Activated naive CD4-positive, alpha-beta T cell treated with anti-CD3 and anti-CD28 coated beads, Interleukin-2, amount 50 U/mL, for 72 hours (primary cell): ENCODE measurements around the gene TRIM43. TPM values are rescaled to one million over a fixed set of nuclear protein-coding genes. Genes with fewer than 3 reads are reported as not detected.
"Not testable (repeated sequence)": the region's sequence is repeated elsewhere in the genome, so short reads cannot be mapped to it uniquely, and the experiment has no call there.

ENCODE experiments used
- ATAC-seq, 2 donors: fragments of 150-1000 bp; cut with Tn5 transposase; 2 replicates each; pipeline ENCODE4 v1.10.0; 2021; ENCODE audit warnings: mild to moderate bottlenecking in 2 of 2, moderate library complexity in 2 of 2
- DNase-seq, 2 donors: peaks; one replicate each; pipeline ENCODE4 v3.0.0; 2021 to 2022; ENCODE audit warnings: low spot score in 2 of 2
- H3K27ac Mint-ChIP-seq, 2 donors: one replicate each; pipeline ENCODE4 v1.8.0; 2022; ENCODE audit warnings: mild to moderate bottlenecking in 2 of 2, mixed read lengths in 2 of 2
- H3K36me3 Mint-ChIP-seq, 2 donors: one replicate each; pipeline ENCODE4 v1.8.0; 2022; ENCODE audit warnings: mixed read lengths in 2 of 2
- H3K9me3 Mint-ChIP-seq, 2 donors: one replicate each; pipeline ENCODE4 v1.8.0; 2022; ENCODE audit warnings: mixed read lengths in 2 of 2
- total RNA-seq, 2 donors: library from RNA; stranded (reverse); gene quantifications; one replicate each; pipeline ENCODE4 v1.2.3, GENCODE V29; 2022

TRIM43 gene
- total RNA-seq, result not detected

DNA sequence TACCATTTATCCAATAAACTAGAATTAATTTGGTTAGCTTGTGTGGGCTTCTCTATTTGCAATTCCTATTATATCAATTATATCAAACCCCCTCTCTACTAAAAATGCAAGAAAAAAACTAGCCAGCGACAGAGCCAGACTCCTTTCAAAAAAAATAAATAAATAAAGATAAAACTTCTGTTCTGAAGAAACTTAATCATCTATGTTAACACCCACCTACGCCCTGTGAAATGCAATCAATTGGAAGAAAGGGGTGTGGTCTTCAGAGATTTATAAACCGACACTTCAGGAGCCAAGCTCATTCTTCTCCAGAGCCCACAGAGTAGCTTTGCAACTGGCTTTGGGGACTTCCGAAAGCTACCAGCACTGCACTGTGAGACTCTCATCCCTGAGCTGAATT lies at the start of gene TRIM43:
TSS of gene TRIM43 (plus strand) at position 301 of the 400 bp plus-strand sequence. CDS start 2,023 bp downstream, outside the sequence.
- not testable (repeated sequence) for H3K27ac Mint-ChIP-seq, ATAC-seq, DNase-seq, H3K9me3 Mint-ChIP-seq, H3K36me3 Mint-ChIP-seq

DNA sequence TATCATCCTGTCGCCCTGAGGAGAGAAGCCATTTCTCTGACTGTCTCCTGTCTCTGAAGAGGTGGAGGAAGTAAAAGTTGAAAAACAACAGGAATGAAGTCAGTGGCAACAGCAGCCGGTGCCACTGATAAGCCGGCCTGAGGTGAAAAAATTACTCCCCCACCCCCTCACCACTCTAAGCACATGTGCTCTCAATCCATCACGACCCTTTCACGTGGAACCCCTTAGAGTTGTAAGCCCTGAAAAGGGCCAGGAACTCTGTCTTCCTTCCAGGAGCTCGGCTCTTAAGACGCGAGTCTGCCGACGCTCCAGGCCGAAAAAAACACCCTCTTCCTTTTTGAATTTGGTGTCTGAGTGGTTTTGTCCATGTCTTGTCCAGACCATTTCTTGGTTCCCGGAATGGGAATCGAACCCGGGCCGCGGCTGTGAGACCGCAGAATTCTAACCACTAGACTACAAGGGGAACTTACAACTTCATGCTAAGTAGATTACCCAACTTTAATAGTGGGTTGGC lies 40.7 kb upstream of the TRIM43 start:
- DNase-seq (no peak), ATAC-seq (no peak)
- H3K9me3 Mint-ChIP-seq, result no peaks in the 10 kb centered on the region
- H3K27ac Mint-ChIP-seq, result no peak overlapping the region
- no peaks in the 10 kb centered on the region for H3K36me3 Mint-ChIP-seq

- no peak overlapping the region for H3K27ac Mint-ChIP-seq
- no peak for DNase-seq
- H3K36me3 Mint-ChIP-seq, result no peaks in the 10 kb centered on the region
These were observed 38.9 kb upstream of the TRIM43 start for GRCh38 chr2:95552911-95553310.

DNA sequence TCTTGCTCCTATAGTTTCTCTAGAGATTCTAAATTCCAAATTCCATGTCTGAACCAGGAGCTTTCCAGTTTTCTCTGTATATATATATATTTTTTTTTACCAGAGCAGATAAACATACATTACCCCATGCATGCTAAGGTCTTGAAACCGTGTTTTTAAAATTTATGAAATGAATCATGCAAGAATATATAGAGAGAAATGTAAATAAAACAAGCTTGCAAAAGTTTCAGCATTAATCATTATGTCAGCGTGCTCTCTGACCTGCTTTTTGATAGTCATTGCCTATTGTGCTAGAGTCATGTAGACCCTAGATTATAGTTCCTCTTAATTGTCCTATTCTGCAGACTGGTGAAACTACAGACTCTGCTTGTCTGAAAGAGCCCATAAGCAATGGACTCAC lies 22.6 kb upstream of the TRIM43 start:
- no peak for ATAC-seq
- no peaks in the 10 kb centered on the region for H3K36me3 Mint-ChIP-seq
- DNase-seq, result no peak
- no peak overlapping the region for H3K27ac Mint-ChIP-seq
- no peaks in the 10 kb centered on the region for H3K9me3 Mint-ChIP-seq

More at GRCh38 chr2:95552911-95553310, 38.9 kb upstream of the TRIM43 start:
- no peak for ATAC-seq
- no peaks in the 10 kb centered on the region for H3K9me3 Mint-ChIP-seq

DNA sequence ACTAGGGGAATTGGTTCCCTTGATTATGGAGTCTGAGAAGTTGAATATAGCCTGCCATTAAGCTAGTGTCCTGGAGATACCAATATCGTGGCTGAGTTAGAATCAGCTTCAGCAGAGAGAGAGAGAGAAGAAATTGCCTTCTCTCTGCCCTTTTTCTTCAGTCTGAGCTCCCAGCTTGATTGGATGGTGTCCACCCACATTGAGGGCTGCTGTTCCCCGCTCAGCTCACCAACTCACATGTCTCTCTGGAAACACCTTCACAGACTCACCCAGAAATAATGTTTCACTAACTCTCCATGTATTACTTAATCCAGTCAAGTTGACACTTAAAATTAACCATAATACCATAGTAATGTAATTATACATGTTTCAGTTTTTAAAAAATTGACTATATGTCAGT lies 17.9 kb upstream of the TRIM43 start:
- DNase-seq (no peak), ATAC-seq (no peak)
- Mint-ChIP-seq H3K27ac (no peak overlapping the region), H3K36me3 (no peaks in the 10 kb centered on the region), H3K9me3 (no peaks in the 10 kb centered on the region)

GRCh38 chr2:95574506-95574905 lies 17.3 kb upstream of the TRIM43 start:
- ATAC-seq (no peak), DNase-seq (no peak)
- Mint-ChIP-seq H3K9me3 (no peaks in the 10 kb centered on the region), H3K36me3 (no peaks in the 10 kb centered on the region), H3K27ac (no peak overlapping the region)

GRCh38 chr2:95575857-95576256 lies 15.9 kb upstream of the TRIM43 start:
- Mint-ChIP-seq H3K36me3 (no peaks in the 10 kb centered on the region), H3K9me3 (no peaks in the 10 kb centered on the region), H3K27ac (no peak overlapping the region)
- ATAC-seq (no peak), DNase-seq (no peak)

DNA sequence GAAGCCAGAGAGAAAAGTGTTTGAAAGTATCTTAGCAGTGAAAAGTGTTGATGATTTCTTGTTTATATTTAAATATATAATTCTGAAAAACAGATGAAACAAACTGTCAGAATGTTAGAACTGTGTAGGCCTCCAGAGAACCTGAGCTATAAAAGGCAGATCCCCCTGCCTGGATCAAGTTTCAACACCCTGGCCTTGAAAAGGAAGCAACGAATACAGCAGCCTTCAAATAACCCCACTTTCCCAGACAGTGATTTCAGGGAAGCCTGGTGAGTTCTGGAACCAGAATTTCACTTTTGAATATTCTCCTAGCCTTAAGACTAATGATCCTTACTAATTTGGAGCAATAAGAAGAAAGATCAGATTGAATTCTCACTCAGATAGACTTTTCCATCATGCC lies 13.3 kb upstream of the TRIM43 start:
- Mint-ChIP-seq H3K36me3 (no peaks in the 10 kb centered on the region), H3K27ac (no peak overlapping the region), H3K9me3 (no peaks in the 10 kb centered on the region)
- ATAC-seq (no peak), DNase-seq (no peak)

DNA sequence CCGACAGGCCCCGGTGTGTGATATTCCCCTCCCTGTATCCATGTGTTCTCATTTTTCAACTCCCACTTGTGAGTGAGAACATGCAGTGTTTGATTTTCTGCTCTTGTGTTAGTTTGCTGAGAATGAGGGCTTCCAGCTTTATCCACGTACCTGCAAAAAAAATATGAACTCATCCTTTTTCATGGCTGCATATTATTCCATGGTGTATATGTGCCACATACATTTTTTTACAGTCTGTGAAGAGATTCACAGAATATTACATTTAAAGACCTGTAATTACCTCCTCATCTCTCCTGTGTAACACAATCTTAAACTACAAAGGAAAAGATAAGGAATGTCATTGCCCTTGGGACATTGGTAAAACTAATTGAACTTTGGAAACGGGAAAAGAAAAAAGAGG lies 8.3 kb upstream of the TRIM43 start:
- not testable (repeated sequence) for H3K36me3 Mint-ChIP-seq, ATAC-seq, H3K27ac Mint-ChIP-seq, H3K9me3 Mint-ChIP-seq, DNase-seq

DNA sequence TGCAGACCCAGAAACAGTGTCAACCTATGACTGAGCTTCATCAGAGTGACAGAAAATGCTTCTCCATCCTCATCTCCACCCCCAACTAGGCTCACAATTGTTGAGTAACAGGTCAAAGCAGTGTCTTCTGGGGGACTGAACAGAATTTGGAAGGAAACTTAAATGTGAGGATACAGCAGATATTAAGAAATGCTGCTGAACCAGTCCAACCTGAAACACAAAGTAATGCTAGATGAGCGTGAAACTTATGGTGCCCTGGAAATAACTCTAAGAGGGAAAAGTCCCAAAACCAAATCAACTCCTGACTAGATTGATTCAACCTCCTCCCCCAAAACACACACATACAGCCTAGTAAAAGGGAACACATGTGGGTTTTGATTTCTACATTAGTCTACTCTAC lies 7.5 kb upstream of the TRIM43 start:
- ATAC-seq, H3K27ac Mint-ChIP-seq, H3K9me3 Mint-ChIP-seq, DNase-seq, H3K36me3 Mint-ChIP-seq: not testable (repeated sequence)

DNA sequence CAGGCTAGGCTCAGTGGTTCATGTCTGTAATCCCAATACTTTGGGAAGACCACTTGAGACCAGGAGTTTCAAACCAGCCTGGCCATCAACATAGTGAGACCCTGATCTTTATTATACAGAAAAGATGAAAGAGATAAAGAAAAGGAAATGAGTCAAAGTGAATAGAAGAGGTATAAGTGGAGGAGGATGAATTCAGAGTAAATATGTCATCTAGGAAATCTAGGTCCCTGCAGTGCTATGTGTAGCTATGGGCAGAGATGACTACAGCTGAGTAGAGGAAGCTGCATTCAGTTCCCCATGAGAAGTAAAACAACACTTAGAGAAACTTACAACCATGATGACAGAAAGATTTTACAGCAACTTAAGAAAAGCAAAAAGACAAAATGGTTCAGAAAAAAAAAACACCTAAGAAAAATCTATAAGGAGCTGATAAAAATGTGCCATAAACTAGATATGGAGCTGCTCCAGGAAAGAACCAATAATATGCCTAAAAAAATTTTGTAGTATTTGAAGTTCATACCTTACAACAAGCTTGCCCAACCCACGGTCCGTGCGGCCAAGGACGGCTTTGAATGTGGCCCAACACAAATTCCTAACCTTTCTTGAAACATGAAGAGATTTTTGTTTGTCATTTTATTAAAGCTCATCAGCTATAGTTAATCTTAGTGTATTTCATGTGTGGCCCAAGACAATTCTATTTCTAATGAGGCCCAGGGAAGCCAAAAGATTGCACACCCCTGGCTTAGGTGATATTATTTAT lies 1.8 kb upstream of the TRIM43 start:
- not testable (repeated sequence) for H3K36me3 Mint-ChIP-seq, H3K9me3 Mint-ChIP-seq, ATAC-seq, H3K27ac Mint-ChIP-seq, DNase-seq

DNA sequence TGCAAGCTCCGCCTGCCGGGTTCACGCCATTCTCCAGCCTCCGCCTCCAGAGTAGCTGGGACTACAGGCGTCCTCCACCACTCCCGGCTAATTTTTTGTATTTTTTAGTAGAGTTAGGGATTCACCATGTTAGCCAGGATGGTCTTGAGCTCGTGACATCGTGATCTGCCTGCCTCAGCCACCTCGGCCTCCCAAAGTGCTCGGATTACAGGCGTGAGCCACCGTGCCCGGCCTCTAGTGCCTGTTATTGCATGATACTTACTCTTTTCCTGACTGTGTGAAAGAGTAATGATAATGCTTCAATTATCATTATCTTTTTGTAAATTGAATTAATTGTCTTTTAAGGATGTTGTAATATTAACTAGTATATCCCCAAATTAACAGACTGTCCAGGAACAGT lies 1.2 kb downstream of the TRIM43 start:
- not testable (repeated sequence) for ATAC-seq, H3K36me3 Mint-ChIP-seq, H3K9me3 Mint-ChIP-seq, H3K27ac Mint-ChIP-seq, DNase-seq

DNA sequence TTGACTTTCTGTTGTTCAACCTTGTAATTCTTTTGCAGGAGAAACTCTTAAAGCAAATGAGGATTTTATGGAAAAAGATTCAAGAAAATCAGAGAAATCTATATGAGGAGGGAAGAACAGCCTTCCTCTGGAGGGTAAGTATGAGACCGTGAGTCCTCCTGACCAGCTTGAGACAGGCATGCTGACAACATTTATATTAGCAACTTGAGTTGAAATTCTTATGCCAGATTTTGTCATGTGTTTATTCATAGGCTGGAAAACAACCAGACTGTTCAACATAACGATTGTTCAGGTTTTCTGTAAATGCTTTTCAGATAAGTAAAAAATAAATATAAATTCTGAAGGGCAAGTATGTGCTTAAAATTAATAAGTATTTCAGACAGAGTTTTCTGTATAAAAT lies 3.2 kb downstream of the TRIM43 start:
- not testable (repeated sequence) for H3K36me3 Mint-ChIP-seq, H3K27ac Mint-ChIP-seq, H3K9me3 Mint-ChIP-seq, DNase-seq, ATAC-seq

DNA sequence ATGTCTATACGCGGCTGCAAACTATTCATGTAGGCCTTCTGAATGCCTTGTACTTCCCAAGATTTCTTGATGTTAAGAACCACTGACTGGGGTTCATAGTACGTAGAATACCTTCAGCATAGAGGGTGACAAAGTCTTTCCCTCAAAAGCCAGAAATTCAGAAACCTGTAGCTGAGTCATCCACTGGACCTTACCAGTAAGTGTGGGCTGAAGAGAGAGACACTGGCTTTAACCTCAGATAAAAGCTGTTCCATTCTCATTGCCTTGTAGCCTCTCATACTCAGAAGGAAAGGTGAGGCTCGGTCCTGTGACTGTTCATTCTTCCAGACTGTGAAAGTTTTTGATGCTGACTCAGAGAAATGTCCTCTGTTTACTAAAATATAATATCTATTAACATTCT lies 9.5 kb downstream of the TRIM43 start:
- DNase-seq, H3K9me3 Mint-ChIP-seq, H3K27ac Mint-ChIP-seq, H3K36me3 Mint-ChIP-seq: not testable (repeated sequence)
- peak in 1 of 2 donors; percentile 34 for ATAC-seq

GRCh38 chr2:95602146-95602545 lies 10.3 kb downstream of the TRIM43 start:
- H3K27ac Mint-ChIP-seq, H3K36me3 Mint-ChIP-seq, DNase-seq, H3K9me3 Mint-ChIP-seq, ATAC-seq: not testable (repeated sequence)

GRCh38 chr2:95608356-95608755 lies 16.6 kb downstream of the TRIM43 start:
- H3K9me3 Mint-ChIP-seq, ATAC-seq, H3K36me3 Mint-ChIP-seq, H3K27ac Mint-ChIP-seq, DNase-seq: not testable (repeated sequence)

DNA sequence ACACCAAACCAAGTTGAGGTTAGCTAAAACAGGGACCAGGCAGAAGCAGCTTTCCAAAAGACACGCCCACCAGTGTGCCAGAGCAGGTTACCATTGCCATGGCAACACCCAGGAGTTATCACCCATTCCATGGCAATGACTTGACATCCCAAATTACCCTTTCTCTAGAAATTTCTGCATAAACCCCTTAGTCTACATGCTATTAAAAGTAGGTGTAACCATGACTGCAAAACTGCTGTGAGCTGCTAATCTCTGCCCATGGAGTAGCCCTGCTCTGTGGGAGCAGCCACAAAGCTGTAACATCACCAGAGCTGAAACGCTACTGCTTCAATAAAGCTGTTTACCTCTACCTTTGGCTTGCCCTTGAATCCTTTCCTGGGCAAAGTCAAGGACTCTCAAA lies 18.0 kb downstream of the TRIM43 start:
- not testable (repeated sequence) for DNase-seq, ATAC-seq, H3K9me3 Mint-ChIP-seq, H3K27ac Mint-ChIP-seq, H3K36me3 Mint-ChIP-seq

GRCh38 chr2:95613048-95613447 lies 21.2 kb downstream of the TRIM43 start:
- not testable (repeated sequence) for DNase-seq, ATAC-seq, H3K36me3 Mint-ChIP-seq, H3K27ac Mint-ChIP-seq, H3K9me3 Mint-ChIP-seq
